Liver (tissue), 9 donors: Measurements from ENCODE around the gene VPS37B. TPM values are rescaled to one million over a fixed set of nuclear protein-coding genes. Genes with fewer than 3 reads are reported as not detected.

Experiments used
- DNase-seq: peaks from one replicate; pipeline ENCODE4 v3.0.0-alpha.2; 2017; ENCODE audit warnings: low spot score
- H3K27ac ChIP-seq, 2 donors: one replicate each; pipeline ENCODE4 v1.7.0; 2013; ENCODE audit warnings: inconsistent platforms in 2 of 2, low read length in 2 of 2, control low read depth in 1 of 2, low read depth in 1 of 2, mild to moderate bottlenecking in 1 of 2
- H3K27me3 ChIP-seq, 4 donors: one replicate each; pipeline versions ENCODE4 v1.6.1 to v1.7.0; 2013; ENCODE audit warnings: low read length in 3 of 4, inconsistent platforms in 1 of 4, mild to moderate bottlenecking in 1 of 4, moderate library complexity in 1 of 4; ENCODE audit not compliant: control insufficient read depth in 4 of 4, insufficient read depth in 4 of 4
- H3K36me3 ChIP-seq, 4 donors: one replicate each; pipeline versions ENCODE4 v1.6.1 to v1.7.0; 2013; ENCODE audit warnings: low read length in 3 of 4, mild to moderate bottlenecking in 3 of 4, low read depth in 1 of 4, moderate library complexity in 1 of 4; ENCODE audit not compliant: control insufficient read depth in 4 of 4, insufficient read depth in 3 of 4
- H3K4me1 ChIP-seq, 4 donors: one replicate each; pipeline versions ENCODE4 v1.6.1 to v1.7.0; 2013; ENCODE audit warnings: low read length in 3 of 4, mild to moderate bottlenecking in 3 of 4, moderate library complexity in 1 of 4; ENCODE audit not compliant: control insufficient read depth in 4 of 4, insufficient read depth in 4 of 4
- H3K4me3 ChIP-seq, 3 donors: one replicate each; pipeline versions ENCODE4 v1.6.1 to v1.7.0; 2013; ENCODE audit warnings: low read length in 3 of 3, control low read depth in 1 of 3, low read depth in 1 of 3, mild to moderate bottlenecking in 1 of 3
- H3K9ac ChIP-seq, 2 donors: one replicate each; pipeline ENCODE4 v1.7.0; 2013; ENCODE audit warnings: low read length in 2 of 2, mild to moderate bottlenecking in 2 of 2, moderate library complexity in 2 of 2, control low read depth in 1 of 2, low read depth in 1 of 2
- H3K9me3 ChIP-seq, 4 donors: one replicate each; pipeline versions ENCODE4 v1.6.1 to v1.7.0; 2013; ENCODE audit warnings: low read length in 3 of 4; ENCODE audit not compliant: control insufficient read depth in 4 of 4
- ATF3 ChIP-seq: IDR thresholded peaks from 2 replicates; pipeline ENCODE4 v1.6.1; 2016; ENCODE audit warnings: antibody characterized with exemption
- CTCF ChIP-seq: fragments of 150-350 bp; IDR thresholded peaks from 2 replicates; pipeline ENCODE4 v1.5.1; 2017; ENCODE audit warnings: improper control_type of control experiment, low read depth, low read length; ENCODE audit not compliant: missing input control
- EGR1 ChIP-seq, 2 donors: IDR thresholded peaks; 2 replicates each; pipeline ENCODE4 v1.6.1; 2016 to 2018; ENCODE audit warnings: antibody characterized with exemption in 2 of 2, low read depth in 2 of 2
- FOXA2 ChIP-seq: IDR thresholded peaks from 2 replicates; pipeline ENCODE4 v1.6.1; 2016; ENCODE audit warnings: antibody characterized with exemption
- GABPA ChIP-seq, 2 donors: IDR thresholded peaks in 1 of 2; conservative IDR thresholded peaks in 1 of 2; 2 replicates each; pipeline ENCODE4 v1.6.1; 2016; ENCODE audit warnings: antibody characterized with exemption in 2 of 2, mild to moderate bottlenecking in 1 of 2, moderate library complexity in 1 of 2
- HNF4A ChIP-seq, 2 donors: conservative IDR thresholded peaks; 2 replicates each; pipeline ENCODE4 v1.6.1; 2016; ENCODE audit warnings: antibody characterized with exemption in 2 of 2, mild to moderate bottlenecking in 2 of 2
- HNF4G ChIP-seq: IDR thresholded peaks from 2 replicates; pipeline ENCODE4 v1.6.1; 2016; ENCODE audit warnings: antibody characterized with exemption
- MAX ChIP-seq: IDR thresholded peaks from 2 replicates; pipeline ENCODE4 v1.6.1; 2016; ENCODE audit warnings: antibody characterized with exemption
- NR2F2 ChIP-seq: IDR thresholded peaks from 2 replicates; pipeline ENCODE4 v1.6.1; 2016; ENCODE audit warnings: antibody characterized with exemption
- RAD21 ChIP-seq, 2 donors: IDR thresholded peaks; 2 replicates each; pipeline ENCODE4 v1.6.1; 2016; ENCODE audit warnings: antibody characterized with exemption in 2 of 2, mild to moderate bottlenecking in 2 of 2
- RXRA ChIP-seq, 2 donors: IDR thresholded peaks; 2 replicates each; pipeline ENCODE4 v1.6.1; 2017 to 2018; ENCODE audit warnings: antibody characterized with exemption in 2 of 2, mild to moderate bottlenecking in 1 of 2
- SP1 ChIP-seq: IDR thresholded peaks from 2 replicates; pipeline ENCODE4 v1.6.1; 2018; ENCODE audit warnings: antibody characterized with exemption, mild to moderate bottlenecking
- TAF1 ChIP-seq: conservative IDR thresholded peaks from 2 replicates; pipeline ENCODE4 v1.6.1; 2016; ENCODE audit warnings: antibody characterized with exemption, mild to moderate bottlenecking
- YY1 ChIP-seq: IDR thresholded peaks from 2 replicates; pipeline ENCODE4 v1.6.1; 2016; ENCODE audit warnings: antibody characterized with exemption, mild to moderate bottlenecking
- ZBTB33 ChIP-seq: IDR thresholded peaks from 2 replicates; pipeline ENCODE4 v1.6.1; 2016; ENCODE audit warnings: antibody characterized with exemption
- WGBS: extraction: QIAGEN DNeasy Blood & Tissue Kit; methylation state at CpG from one replicate; pipeline ENCODE4 v1.1.7; 2013; 5-methylcytosine and 5-hydroxymethylcytosine counted together
- polyA plus RNA-seq, 2 donors: library from polyadenylated mRNA; stranded (reverse) in 1 of 2; unstranded in 1 of 2; fragments of 200-250 nt in 1 of 2; fragments of >200 nt in 1 of 2; fragmentation: Nextera tagmentation in 1 of 2; extraction: Ambion mirVana in 1 of 2; gene quantifications; one replicate each; pipeline versions ENCODE4 v1.2.1 to v1.2.3, GENCODE V29; 2013 to 2015
- total RNA-seq, 2 donors: library from RNA; depleted of rRNA; stranded (reverse); fragments of >200 nt; gene quantifications; one replicate each; pipeline ENCODE4 v1.2.3, GENCODE V29; 2014
- donor health status: healthy.
- donor health status: healthy.
- donor health status: healthy.
- donor health status: healthy.
- donor health status: healthy.

The VPS37B gene
- total and polyA plus RNA-seq, 4 donors = 2.3 to 6.8 (median 3.8) TPM

GRCh38 chr12:122887819-122888212 is 8.1 kb downstream of the VPS37B start:
- Histone ChIP-seq H3K4me1 (peaks cover 0 to 35% (median 16%) of the 10 kb centered on the region in 4 donors), H3K36me3 (peaks cover 0 to 1% (median 0%) of the 10 kb centered on the region in 4 donors), H3K4me3 (no peak overlapping the region), H3K9ac (peak overlapping the region in 1 of 2 donors; percentile 36), H3K27me3 (no peaks in the 10 kb centered on the region), H3K27ac (peak overlapping the region; percentile 83 to 90), H3K9me3 (no peaks in the 10 kb centered on the region)
- DNase-seq = no peak
- 82% methylated on average over 5 of the region's 5 CpGs for WGBS
- TF ChIP-seq EGR1 (IDR thresholded peaks at IDR 0.05; ENCODE audit: low read depth in 2 of 2) = no peak
- no peak for TF ChIP-seq SP1
- no peak for TF ChIP-seq FOXA2
- TF ChIP-seq CTCF = no peak
- TF ChIP-seq RXRA (IDR thresholded peaks at IDR 0.05) = no peak
- no peak for TF ChIP-seq HNF4A (conservative IDR thresholded peaks at IDR 0.05)

- Histone ChIP-seq H3K9me3 (no peaks in the 10 kb centered on the region), H3K27ac (peak overlapping the region; percentile 83 to 90), H3K36me3 (no peaks in the 10 kb centered on the region), H3K9ac (peak overlapping the region in 1 of 2 donors; percentile 34), H3K4me1 (peaks cover 0 to 33% (median 14%) of the 10 kb centered on the region in 4 donors), H3K4me3 (no peak overlapping the region), H3K27me3 (no peaks in the 10 kb centered on the region)
- TF ChIP-seq RAD21 (IDR thresholded peaks at IDR 0.05) (no peak), GABPA (IDR thresholded peaks at IDR 0.05 in 1 of 2, conservative IDR thresholded peaks at IDR 0.05 in 1 of 2) (no peak), HNF4G (no peak), ATF3 (no peak), NR2F2 (no peak), TAF1 (no peak), RXRA (IDR thresholded peaks at IDR 0.05) (no peak), YY1 (no peak), ZBTB33 (no peak), MAX (no peak)
- no peak for DNase-seq
- WGBS = 80% methylated on average over 10 of the region's 10 CpGs
Observed at GRCh38 chr12:122886851-122887818, 8.8 kb downstream of the VPS37B start.
